Mesenchymal stem cell (in vitro differentiated cells and primary cell): Measurements from ENCODE around the gene TMEM208.

Experiments
- DNase-seq: peaks from one replicate; pipeline ENCODE4 v3.0.0-alpha.2; 2013
- H2AFZ ChIP-seq: one replicate; pipeline ENCODE4 v1.6.1; 2013; ENCODE audit warnings: low read depth, mild to moderate bottlenecking, control low read depth, inconsistent platforms, low read length, moderate library complexity
- H2AK5ac ChIP-seq: 2 replicates; pipeline ENCODE4 v1.6.1; 2013; ENCODE audit warnings: low read length, moderate library complexity, mild to moderate bottlenecking, inconsistent platforms; ENCODE audit not compliant: severe bottlenecking
- H2BK120ac ChIP-seq: one replicate; pipeline ENCODE4 v1.6.1; 2013; ENCODE audit warnings: low read depth, mild to moderate bottlenecking, inconsistent platforms, low read length, moderate library complexity
- H2BK12ac ChIP-seq, 2 experiments: one replicate each; pipeline ENCODE4 v1.6.1; 2013; ENCODE audit warnings: inconsistent platforms in 2 of 2, low read length in 2 of 2, mild to moderate bottlenecking in 2 of 2, moderate library complexity in 2 of 2, control low read depth in 1 of 2
- H2BK15ac ChIP-seq: one replicate; pipeline ENCODE4 v1.6.1; 2013; ENCODE audit warnings: mild to moderate bottlenecking, low read depth, inconsistent platforms; ENCODE audit not compliant: poor library complexity, severe bottlenecking
- H2BK5ac ChIP-seq: 2 replicates; pipeline ENCODE4 v1.6.1; 2013; ENCODE audit warnings: low read depth, mild to moderate bottlenecking, low read length, control low read depth, inconsistent platforms; ENCODE audit not compliant: poor library complexity, severe bottlenecking
- H3K14ac ChIP-seq, 2 experiments: one replicate each; pipeline ENCODE4 v1.6.1; 2013; ENCODE audit warnings: inconsistent platforms in 2 of 2, low read length in 2 of 2, control low read depth in 1 of 2, mild to moderate bottlenecking in 1 of 2, moderate library complexity in 1 of 2
- H3K18ac ChIP-seq, 2 experiments: one replicate each; pipeline ENCODE4 v1.6.1; 2013; ENCODE audit warnings: inconsistent platforms in 2 of 2, low read length in 2 of 2, control low read depth in 1 of 2, low read depth in 1 of 2, mild to moderate bottlenecking in 1 of 2
- H3K23ac ChIP-seq, 2 experiments: one replicate each; pipeline ENCODE4 v1.6.1; 2013; ENCODE audit warnings: inconsistent platforms in 2 of 2, low read length in 2 of 2, mild to moderate bottlenecking in 2 of 2, moderate library complexity in 2 of 2, control low read depth in 1 of 2
- H3K27ac ChIP-seq: 2 replicates; pipeline ENCODE4 v1.5.1; 2013; ENCODE audit warnings: mild to moderate bottlenecking, moderate library complexity, low read length, control low read depth, inconsistent platforms; ENCODE audit not compliant: poor library complexity, severe bottlenecking
- H3K27me3 ChIP-seq, 2 experiments: 2 replicates each; pipeline versions ENCODE4 v1.6.1 to v1.7.0; 2013; ENCODE audit warnings: low read length in 2 of 2, mild to moderate bottlenecking in 2 of 2, moderate library complexity in 2 of 2, control low read depth in 1 of 2, inconsistent platforms in 1 of 2; ENCODE audit not compliant: control insufficient read depth in 1 of 2, insufficient read depth in 1 of 2
- H3K36me3 ChIP-seq, 2 experiments: 2 replicates each; pipeline versions ENCODE4 v1.6.1 to v1.7.0; 2013; ENCODE audit warnings: low read length in 2 of 2, control low read depth in 1 of 2, inconsistent platforms in 1 of 2, low read depth in 1 of 2, mild to moderate bottlenecking in 1 of 2; ENCODE audit not compliant: insufficient read depth in 2 of 2, control insufficient read depth in 1 of 2
- H3K4ac ChIP-seq, 2 experiments: one replicate each; pipeline ENCODE4 v1.6.1; 2013; ENCODE audit warnings: inconsistent platforms in 2 of 2, low read length in 2 of 2, mild to moderate bottlenecking in 2 of 2, moderate library complexity in 2 of 2, control low read depth in 1 of 2, low read depth in 1 of 2
- H3K4me1 ChIP-seq: 2 replicates; pipeline ENCODE4 v1.6.1; 2013; ENCODE audit warnings: low read depth, low read length, control low read depth; ENCODE audit not compliant: control insufficient read depth, insufficient read depth
- H3K4me2 ChIP-seq: 2 replicates; pipeline ENCODE4 v1.6.1; 2013; ENCODE audit warnings: low read length, mild to moderate bottlenecking, inconsistent platforms; ENCODE audit not compliant: poor library complexity, severe bottlenecking
- H3K4me3 ChIP-seq, 2 experiments: 2 replicates each; pipeline versions ENCODE4 v1.5.1 to v1.7.0; 2013; ENCODE audit warnings: low read length in 2 of 2, mild to moderate bottlenecking in 2 of 2, control low read depth in 1 of 2, low read depth in 1 of 2; ENCODE audit not compliant: insufficient read depth in 1 of 2
- H3K79me1 ChIP-seq: replicated peaks from 2 replicates; pipeline ENCODE4 v1.6.1; 2013; ENCODE audit warnings: mild to moderate bottlenecking, control low read depth, low read length, inconsistent platforms; ENCODE audit not compliant: poor library complexity, severe bottlenecking
- H3K9ac ChIP-seq: 2 replicates; pipeline ENCODE4 v1.7.0; 2013; ENCODE audit warnings: mild to moderate bottlenecking, low read length, moderate library complexity
- H3K9me3 ChIP-seq: 2 replicates; pipeline ENCODE4 v1.7.0; 2013; ENCODE audit warnings: mild to moderate bottlenecking, low read length; ENCODE audit not compliant: control insufficient read depth
- H4K8ac ChIP-seq: one replicate; pipeline ENCODE4 v1.6.1; 2013; ENCODE audit warnings: inconsistent platforms, mild to moderate bottlenecking, low read length, moderate library complexity
- H4K91ac ChIP-seq: one replicate; pipeline ENCODE4 v1.6.1; 2013; ENCODE audit warnings: mild to moderate bottlenecking, low read length, inconsistent platforms
- WGBS: methylation state at CpG from one replicate; pipeline ENCODE4 v1.1.7; 2013; ENCODE audit warnings: mixed read lengths; 5-methylcytosine and 5-hydroxymethylcytosine counted together

TMEM208 gene

GRCh38 chr16:67246756-67247191 lies 19.8 kb downstream of the TMEM208 start:
- H3K4me2 ChIP-seq, result peak overlapping the region; percentile 94
- peaks cover 54% of the 10 kb centered on the region for H3K4me1 ChIP-seq
- peaks cover 6% of the 10 kb centered on the region for H3K79me1 ChIP-seq
- peak overlapping the region; percentile 82 for H2BK15ac ChIP-seq
- no peak for DNase-seq
- H3K18ac ChIP-seq, result peak overlapping the region; percentile 67 to 92
- H2AK5ac ChIP-seq, result peak overlapping the region; percentile 16
- H3K4me3 ChIP-seq, result peak overlapping the region; percentile 84 to 94
- peak overlapping the region; percentile 20 for H2BK5ac ChIP-seq
- no peaks in the 10 kb centered on the region for H3K9me3 ChIP-seq
- peak overlapping the region; percentile 83 to 91 for H3K4ac ChIP-seq
- 1% methylated on average over 26 of the region's 26 CpGs for WGBS
- peak overlapping the region in 1 of 2 experiments; percentile 73 for H3K14ac ChIP-seq
- peak overlapping the region; percentile 91 for H3K9ac ChIP-seq
- peak overlapping the region; percentile 96 for H2BK120ac ChIP-seq
- peak overlapping the region; percentile 83 for H4K8ac ChIP-seq
- peak overlapping the region; percentile 59 to 84 for H2BK12ac ChIP-seq
- peaks cover 0 to 9% of the 10 kb centered on the region in 2 experiments for H3K27me3 ChIP-seq
- H3K23ac ChIP-seq, result no peak overlapping the region
- no peak overlapping the region for H2AFZ ChIP-seq
- H4K91ac ChIP-seq, result peak overlapping the region; percentile 57
- H3K27ac ChIP-seq, result peak overlapping the region; percentile 94
- H3K36me3 ChIP-seq, result peaks cover 7 to 10% of the 10 kb centered on the region in 2 experiments

GRCh38 chr16:67247192-67248072 lies 20.5 kb downstream of the TMEM208 start, which contains the start of gene FHOD1:
TSS of gene FHOD1 (minus strand) at chr16:67247481. CDS start at chr16:67247410, 71 bp downstream.
- Histone ChIP-seq H3K36me3 (peaks cover 2 to 5% of the 10 kb centered on the region in 2 experiments), H3K18ac (peak within 1 kb of the TSS; percentile 92 to 94), H2BK12ac (peak within 1 kb of the TSS; percentile 59 to 84), H3K4me1 (peaks cover 48% of the 10 kb centered on the region), H2AFZ (peak within 1 kb of the TSS; percentile 84), H2BK120ac (peak within 1 kb of the TSS; percentile 96), H3K23ac (peak within 1 kb of the TSS in 1 of 2 experiments; percentile 67), H2BK5ac (peak within 1 kb of the TSS; percentile 20), H3K9ac (peak within 1 kb of the TSS; percentile 91), H3K4ac (peak within 1 kb of the TSS; percentile 84 to 91), H2AK5ac (peak within 1 kb of the TSS; percentile 16), H3K27me3 (peaks cover 0 to 9% of the 10 kb centered on the region in 2 experiments), H2BK15ac (peak within 1 kb of the TSS; percentile 94), H3K79me1 (peaks cover 4% of the 10 kb centered on the region), H3K4me3 (peak within 1 kb of the TSS; percentile 84 to 94), H3K4me2 (peak within 1 kb of the TSS; percentile 96), H4K91ac (peak within 1 kb of the TSS; percentile 92), H3K27ac (peak within 1 kb of the TSS; percentile 94), H3K9me3 (no peaks in the 10 kb centered on the region), H4K8ac (peak within 1 kb of the TSS; percentile 92), H3K14ac (peak within 1 kb of the TSS in 1 of 2 experiments; percentile 73)
- WGBS, result under 1% methylated on average over 58 of the region's 60 CpGs
- DNase-seq, result peak; percentile 96

GRCh38 chr16:67248073-67248400 lies 21.1 kb downstream of the TMEM208 start:
- peaks cover 8 to 9% of the 10 kb centered on the region in 2 experiments for H3K36me3 ChIP-seq

More at GRCh38 chr16:67248073-67248400, 21.1 kb downstream of the TMEM208 start:
- peak overlapping the region; percentile 95 for H2BK120ac ChIP-seq
- H2BK12ac ChIP-seq, result peak overlapping the region in 1 of 2 experiments; percentile 81
- H4K91ac ChIP-seq, result no peak overlapping the region
- H2BK15ac ChIP-seq, result peak overlapping the region; percentile 94
- H3K27me3 ChIP-seq, result peaks cover 0 to 9% of the 10 kb centered on the region in 2 experiments
- peak; percentile 35 for DNase-seq
- peak overlapping the region; percentile 96 for H3K4me2 ChIP-seq
- 18% methylated on average over 7 of the region's 7 CpGs for WGBS
- H3K9ac ChIP-seq, result peak overlapping the region; percentile 86
- H3K79me1 ChIP-seq, result peaks cover 4% of the 10 kb centered on the region
- H3K4me1 ChIP-seq, result peaks cover 48% of the 10 kb centered on the region
- H3K23ac ChIP-seq, result peak overlapping the region in 1 of 2 experiments; percentile 67
- H3K9me3 ChIP-seq, result no peaks in the 10 kb centered on the region
- H2AFZ ChIP-seq, result peak overlapping the region; percentile 84
- H3K14ac ChIP-seq, result peak overlapping the region in 1 of 2 experiments; percentile 69
- H4K8ac ChIP-seq, result peak overlapping the region; percentile 92
- no peak overlapping the region for H2AK5ac ChIP-seq
- no peak overlapping the region for H3K27ac ChIP-seq
- peak overlapping the region; percentile 88 to 94 for H3K18ac ChIP-seq
- no peak overlapping the region for H2BK5ac ChIP-seq
- peak overlapping the region; percentile 69 to 87 for H3K4me3 ChIP-seq
- peak overlapping the region; percentile 9 to 29 for H3K4ac ChIP-seq
